Ovary (tissue), 9 donors: Measurements from ENCODE around the gene SSH3. TPM values are rescaled to one million over a fixed set of nuclear protein-coding genes. Genes with fewer than 3 reads are reported as not detected.

Source experiments
- DNase-seq, 5 donors: peaks; one replicate each; pipeline ENCODE4 v3.0.0-alpha.2; 2019 to 2020
- H3K27ac ChIP-seq, 2 donors: fragments of 200-600 bp; one replicate each; pipeline versions ENCODE4 v1.5.1 to v1.8.0; 2019 to 2022
- H3K27me3 ChIP-seq: fragments of 200-600 bp; one replicate; pipeline ENCODE4 v1.8.0; 2022
- H3K36me3 ChIP-seq: fragments of 200-600 bp; sonication (generic); one replicate; pipeline ENCODE4 v1.5.1; 2019
- H3K4me1 ChIP-seq: one replicate; pipeline ENCODE4 v1.8.1; 2013; ENCODE audit warnings: mild to moderate bottlenecking, moderate library complexity; ENCODE audit not compliant: insufficient read depth
- H3K4me3 ChIP-seq: fragments of 200-600 bp; sonication (generic); one replicate; pipeline ENCODE4 v1.5.1; 2017
- H3K9me3 ChIP-seq, 2 donors: fragments of 200-600 bp in 1 of 2; sonication (generic) in 1 of 2; one replicate each; pipeline versions ENCODE4 v1.5.1 to v1.8.1; 2013 to 2019; ENCODE audit warnings: mild to moderate bottlenecking in 1 of 2, moderate library complexity in 1 of 2
- CTCF ChIP-seq, 3 donors: fragments of 450-650 bp in 2 of 3; fragments of 200-600 bp in 1 of 3; IDR thresholded peaks; one replicate each; pipeline versions ENCODE4 v1.5.1 to v1.8.0; 2016 to 2022; ENCODE audit warnings: antibody characterized with exemption in 3 of 3, mild to moderate bottlenecking in 1 of 3
- EP300 ChIP-seq: sonication (generic); formaldehyde crosslinking; IDR thresholded peaks from one replicate; pipeline ENCODE4 v1.6.1; 2017; ENCODE audit warnings: antibody characterized with exemption
- POLR2A ChIP-seq: fragments of 450-650 bp; IDR thresholded peaks from one replicate; pipeline ENCODE4 v1.6.1; 2017; ENCODE audit warnings: antibody characterized with exemption, mild to moderate bottlenecking, moderate library complexity
- WGBS, 3 donors: extraction: QIAGEN DNeasy Blood & Tissue Kit in 1 of 3; methylation state at CpG; one replicate each; pipeline versions ENCODE4 v1.1.5 to v1.1.7; 2013 to 2017; 5-methylcytosine and 5-hydroxymethylcytosine counted together
- intact Hi-C, 4 donors: fragments of 100-400 bp; cut with DNase I; formaldehyde crosslinking; loops; one replicate each; pipeline versions ENCODE4 v1.11.0 to v1.15.1; 2022 to 2023
- polyA plus RNA-seq, 2 donors: library from polyadenylated mRNA; stranded (reverse); fragments of 200-250 nt in 1 of 2; fragments of 350-450 nt in 1 of 2; fragmentation: Illumina TruSeq in 1 of 2; extraction: RNeasy Lipid Tissue Mini Kit (QIAGEN cat#74804) in 1 of 2; gene quantifications; one replicate each; pipeline ENCODE4 v1.2.3, GENCODE V29; 2013 to 2014
- total RNA-seq, 7 donors: library from RNA; depleted of rRNA in 2 of 7; stranded (reverse); fragments of >200 nt in 2 of 7; fragmentation: NEBNext Ultra II Directional in 3 of 7; extraction: Animal tissue kit (Norgen Biotek cat#: 25700) in 3 of 7; gene quantifications; one replicate each; pipeline versions ENCODE4 v1.1.0 to v1.2.4, GENCODE V29; 2016 to 2023
- donor health status: DM: no; HTN: no; CAD: no; lungs with moderate emphysema.
- donor health status: DM: no; HTN: no; CAD: no.
- donor health status: Bipolar disorder and iron deficiency.
- donor health status: DM: yes; HTN: yes; CAD: no.
- donor health status: DM: no; HTN: no; CAD: no.
- donor health status: DM: yes; HTN: yes; CAD: no.

The SSH3 gene
- total and polyA plus RNA-seq, 9 donors: 18.1 to 69.9 (median 43.9) TPM

- intact Hi-C loops: no loop called here
- Histone ChIP-seq H3K27me3 (no peaks in the 10 kb centered on the region), H3K4me3 (no peak overlapping the region), H3K27ac (no peak overlapping the region), H3K36me3 (no peaks in the 10 kb centered on the region), H3K9me3 (no peaks in the 10 kb centered on the region), H3K4me1 (peaks cover 6% of the 10 kb centered on the region)
- TF ChIP-seq CTCF (IDR thresholded peaks at IDR 0.05) (no peak), POLR2A (no peak), EP300 (no peak)
- no peak for DNase-seq
- 50 to 72% (median 54%) methylated on average over 3 of the region's 3 CpGs for WGBS, 3 donors
Measured at GRCh38 chr11:67292671-67293070, 10.7 kb upstream of the SSH3 start.

GRCh38 chr11:67293090-67293489, 10.2 kb upstream of the SSH3 start:
- no peak overlapping the region for H3K27ac ChIP-seq

GRCh38 chr11:67295846-67296245, 7.5 kb upstream of the SSH3 start:
- Histone ChIP-seq H3K9me3 (no peaks in the 10 kb centered on the region), H3K27me3 (no peaks in the 10 kb centered on the region), H3K4me3 (no peak overlapping the region), H3K4me1 (no peaks in the 10 kb centered on the region), H3K27ac (no peak overlapping the region), H3K36me3 (no peaks in the 10 kb centered on the region)
- TF ChIP-seq POLR2A (no peak), EP300 (no peak), CTCF (IDR thresholded peaks at IDR 0.05) (no peak)
- intact Hi-C loops: no loop called here
- 96 to 100% (median 97%) methylated on average over 1 of the region's 1 CpG for WGBS, 3 donors
- no peak for DNase-seq

More at GRCh38 chr11:67293090-67293489, 10.2 kb upstream of the SSH3 start:
- TF ChIP-seq CTCF (IDR thresholded peaks at IDR 0.05) (no peak), POLR2A (no peak), EP300 (no peak)
- no peaks in the 10 kb centered on the region for H3K36me3 ChIP-seq
- H3K4me3 ChIP-seq: no peak overlapping the region
- intact Hi-C loops: no loop called here
- 27 to 44% (median 38%) methylated on average over 3 of the region's 3 CpGs for WGBS, 3 donors
- H3K27me3 ChIP-seq: no peaks in the 10 kb centered on the region
- H3K4me1 ChIP-seq: peaks cover 2% of the 10 kb centered on the region
- no peaks in the 10 kb centered on the region for H3K9me3 ChIP-seq
- DNase-seq: no peak

- Histone ChIP-seq H3K36me3 (no peaks in the 10 kb centered on the region), H3K27ac (no peak overlapping the region), H3K4me3 (no peak overlapping the region), H3K9me3 (no peaks in the 10 kb centered on the region), H3K4me1 (peaks cover 3% of the 10 kb centered on the region), H3K27me3 (no peaks in the 10 kb centered on the region)
- DNase-seq: no peak
- 80 to 89% (median 81%) methylated on average over 7 of the region's 7 CpGs for WGBS, 3 donors
- TF ChIP-seq POLR2A (no peak), CTCF (IDR thresholded peaks at IDR 0.05) (no peak), EP300 (no peak)
- intact Hi-C loops: no loop called here
Measured at GRCh38 chr11:67298786-67299185, 4.5 kb upstream of the SSH3 start.
